NCI-H2196 (cell line): ENCODE measurements around the gene GABBR2.

Experiments
- DNase-seq: peaks from one replicate; lab custom pipeline; 2025; ENCODE audit not compliant: unreplicated experiment; lab: John Stamatoyannopoulos, UW

The GABBR2 gene

GRCh38 chr9:98453589-98454311, 255.0 kb downstream of the GABBR2 start:
- DNase-seq, result no peak

- no peak for DNase-seq
These were observed 257.2 kb downstream of the GABBR2 start for GRCh38 chr9:98451576-98451975.

- no peak for DNase-seq
These were observed 258.2 kb downstream of the GABBR2 start for GRCh38 chr9:98450496-98450895.

GRCh38 chr9:98449871-98450270, 258.9 kb downstream of the GABBR2 start:
- no peak for DNase-seq

DNA sequence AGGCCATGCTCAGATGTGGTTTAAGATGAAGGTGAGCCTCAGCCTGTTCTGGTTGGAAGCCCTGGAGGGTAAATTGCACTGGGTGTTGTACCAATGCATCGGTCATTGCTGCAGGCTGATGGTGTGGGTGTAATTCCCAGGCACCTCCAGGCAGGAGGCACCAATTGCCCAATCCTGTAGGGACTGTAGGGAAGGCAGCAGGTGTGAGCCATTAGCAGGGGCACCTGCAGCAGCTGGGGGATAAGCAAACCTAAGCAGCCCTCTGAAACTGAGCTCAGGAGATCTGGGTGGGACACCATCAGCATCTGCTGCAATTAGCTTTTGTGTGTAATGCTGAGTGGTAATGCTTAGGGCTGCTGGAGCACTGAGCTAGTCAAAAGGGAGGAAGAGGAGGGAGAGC, 263.2 kb downstream of the GABBR2 start:
- no peak for DNase-seq

DNA sequence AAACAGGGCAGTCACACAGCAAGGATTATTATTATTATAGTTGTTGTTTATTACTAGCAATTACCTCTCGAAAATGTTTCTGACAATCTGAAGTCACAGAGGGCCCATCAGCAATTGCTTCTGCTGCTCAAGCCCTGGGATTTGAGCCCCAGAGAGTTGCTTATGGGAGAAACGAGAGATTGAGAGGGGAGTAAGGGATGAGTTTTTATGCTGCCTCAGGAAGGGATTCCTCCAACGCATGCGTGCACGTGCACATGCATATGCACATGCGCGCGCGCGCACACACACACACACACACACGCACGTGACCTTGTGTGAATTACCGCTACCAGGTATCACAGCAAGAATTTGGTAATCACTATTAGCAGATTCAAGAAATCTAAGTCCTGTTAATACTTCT, 264.1 kb downstream of the GABBR2 start:
- DNase-seq, result no peak

- DNase-seq, result no peak
These were observed 266.2 kb downstream of the GABBR2 start for GRCh38 chr9:98442541-98442940.

- no peak for DNase-seq
These were observed 266.6 kb downstream of the GABBR2 start for GRCh38 chr9:98442114-98442513.

GRCh38 chr9:98438666-98439065, 270.1 kb downstream of the GABBR2 start:
- no peak for DNase-seq

DNA sequence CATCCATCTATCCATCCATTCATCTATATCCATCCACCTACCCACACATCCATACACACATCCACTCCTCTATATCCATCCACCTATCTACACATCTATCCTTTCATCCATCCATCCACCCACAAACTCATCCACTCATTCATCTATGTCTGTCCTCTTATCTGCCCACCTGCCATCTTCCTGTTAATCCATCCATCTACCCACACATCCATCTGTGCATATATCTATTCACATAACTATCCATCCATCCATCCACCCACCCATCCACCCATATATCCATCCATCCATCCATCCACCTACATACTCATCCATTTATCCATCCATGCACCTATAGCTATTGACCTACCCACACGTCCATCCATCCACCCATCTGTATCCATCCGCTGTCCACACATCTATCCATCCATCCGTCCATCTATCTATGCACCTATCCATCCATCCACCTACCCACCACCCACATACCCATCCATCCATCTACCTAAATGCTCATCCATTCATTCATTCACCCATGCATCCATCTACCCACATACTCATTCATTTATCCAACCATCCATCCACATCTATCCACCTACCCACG, 271.2 kb downstream of the GABBR2 start:
- no peak for DNase-seq

- no peak for DNase-seq
These were observed 275.8 kb downstream of the GABBR2 start for GRCh38 chr9:98432960-98433359.

DNA sequence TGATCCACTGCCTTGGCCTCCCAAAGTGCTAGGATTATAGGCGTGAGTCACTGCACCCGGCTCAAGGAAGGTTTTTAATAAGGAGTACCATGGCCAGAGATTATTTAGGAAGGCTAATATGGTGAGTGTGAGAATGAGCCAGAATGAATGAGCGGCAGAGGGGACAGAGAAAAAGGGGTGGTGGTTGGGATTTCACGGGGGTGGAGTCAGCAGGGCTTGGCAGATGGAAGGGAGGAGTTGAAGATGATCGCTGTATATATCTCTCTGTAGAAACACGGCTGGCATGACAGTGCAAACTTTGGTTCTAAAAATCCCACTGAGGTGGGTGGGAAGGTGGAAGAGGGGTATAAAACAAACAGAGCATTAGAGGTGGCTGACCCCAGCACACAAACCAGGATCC, 276.6 kb downstream of the GABBR2 start:
- no peak for DNase-seq

- DNase-seq, result no peak
These were observed 278.0 kb downstream of the GABBR2 start for GRCh38 chr9:98430535-98431292.

GRCh38 chr9:98429613-98430012, 279.1 kb downstream of the GABBR2 start:
- no peak for DNase-seq

GRCh38 chr9:98428454-98428853, 280.3 kb downstream of the GABBR2 start:
- DNase-seq, result no peak

- no peak for DNase-seq
These were observed 281.2 kb downstream of the GABBR2 start for GRCh38 chr9:98427491-98427890.

- DNase-seq, result no peak
These were observed 283.7 kb downstream of the GABBR2 start for GRCh38 chr9:98425079-98425478.

DNA sequence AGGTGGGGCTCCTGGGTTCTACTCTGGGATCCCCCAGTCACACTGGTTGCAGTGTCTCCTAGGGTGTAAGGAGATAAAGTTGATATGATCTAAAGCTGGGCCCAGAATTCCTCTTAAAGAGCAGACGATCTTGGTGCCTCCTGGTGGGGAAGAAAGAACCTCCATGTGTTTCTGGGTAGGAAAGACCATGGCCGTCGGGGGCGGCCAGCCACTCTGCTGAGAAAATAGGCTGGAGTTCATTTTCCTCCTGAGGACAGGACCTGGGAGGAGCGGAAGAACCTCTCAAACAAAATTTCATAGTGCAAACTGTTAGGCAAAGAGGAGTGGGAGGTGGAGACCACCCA, 289.5 kb downstream of the GABBR2 start:
- DNase-seq, result no peak

- DNase-seq, result no peak
These were observed 290.0 kb downstream of the GABBR2 start for GRCh38 chr9:98418578-98419259.

DNA sequence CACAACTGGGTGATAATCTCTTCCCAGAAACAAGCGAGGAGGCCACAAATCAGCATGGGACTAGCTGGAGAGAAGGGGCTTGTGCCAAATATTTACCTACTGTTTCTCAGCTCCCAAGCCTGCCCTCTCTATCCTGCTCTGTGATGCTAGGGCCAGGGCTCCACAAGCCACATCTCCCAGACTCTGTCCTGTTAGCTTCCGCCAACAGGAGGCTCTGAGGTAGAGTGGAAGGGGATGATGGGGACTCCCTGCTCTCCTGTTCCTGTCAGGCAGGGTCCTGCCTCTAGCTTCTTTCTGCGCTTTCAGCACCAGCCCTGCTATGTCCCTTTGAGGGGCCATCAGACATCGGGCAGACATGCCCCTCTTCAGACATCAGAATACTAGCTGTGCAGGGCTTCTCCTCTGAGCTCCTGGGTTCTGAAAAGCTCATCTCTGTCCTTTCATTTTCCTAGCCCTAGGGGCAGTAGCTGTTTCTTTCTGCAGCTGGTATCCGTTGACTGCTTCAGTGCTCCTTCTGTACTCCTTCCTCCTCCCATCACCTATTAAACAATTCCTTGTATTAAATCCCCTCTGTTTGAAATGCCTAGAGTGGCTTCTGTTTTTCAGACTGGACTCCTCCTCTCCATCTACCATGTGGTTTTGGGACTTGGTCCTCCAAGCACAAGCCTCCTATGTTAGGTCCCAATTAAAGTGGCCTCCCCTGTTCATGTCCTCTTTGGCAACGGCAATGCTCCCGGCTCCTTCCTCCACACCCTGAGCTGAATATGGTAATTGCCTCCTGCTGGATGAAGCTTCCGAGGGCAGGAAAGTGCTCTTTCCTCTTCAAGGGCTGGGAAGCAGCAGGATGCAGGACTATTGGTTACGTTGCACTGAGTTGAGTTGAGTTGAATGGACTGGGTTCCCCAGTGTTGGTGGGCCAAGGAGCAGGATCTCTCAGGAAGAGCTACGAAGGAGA, 292.2 kb downstream of the GABBR2 start:
- no peak for DNase-seq

- no peak for DNase-seq
These were observed 293.0 kb downstream of the GABBR2 start for GRCh38 chr9:98415782-98416181.
